COLO668 (cell line): ENCODE measurements around the gene PAX6.
A peak's percentile ranks its signal among the peaks of the same experiment; 100 is the strongest.

ENCODE experiments used
- DNase-seq: peaks from one replicate; lab custom pipeline; 2025; ENCODE audit not compliant: unreplicated experiment; lab: John Stamatoyannopoulos, UW

Gene PAX6

DNA sequence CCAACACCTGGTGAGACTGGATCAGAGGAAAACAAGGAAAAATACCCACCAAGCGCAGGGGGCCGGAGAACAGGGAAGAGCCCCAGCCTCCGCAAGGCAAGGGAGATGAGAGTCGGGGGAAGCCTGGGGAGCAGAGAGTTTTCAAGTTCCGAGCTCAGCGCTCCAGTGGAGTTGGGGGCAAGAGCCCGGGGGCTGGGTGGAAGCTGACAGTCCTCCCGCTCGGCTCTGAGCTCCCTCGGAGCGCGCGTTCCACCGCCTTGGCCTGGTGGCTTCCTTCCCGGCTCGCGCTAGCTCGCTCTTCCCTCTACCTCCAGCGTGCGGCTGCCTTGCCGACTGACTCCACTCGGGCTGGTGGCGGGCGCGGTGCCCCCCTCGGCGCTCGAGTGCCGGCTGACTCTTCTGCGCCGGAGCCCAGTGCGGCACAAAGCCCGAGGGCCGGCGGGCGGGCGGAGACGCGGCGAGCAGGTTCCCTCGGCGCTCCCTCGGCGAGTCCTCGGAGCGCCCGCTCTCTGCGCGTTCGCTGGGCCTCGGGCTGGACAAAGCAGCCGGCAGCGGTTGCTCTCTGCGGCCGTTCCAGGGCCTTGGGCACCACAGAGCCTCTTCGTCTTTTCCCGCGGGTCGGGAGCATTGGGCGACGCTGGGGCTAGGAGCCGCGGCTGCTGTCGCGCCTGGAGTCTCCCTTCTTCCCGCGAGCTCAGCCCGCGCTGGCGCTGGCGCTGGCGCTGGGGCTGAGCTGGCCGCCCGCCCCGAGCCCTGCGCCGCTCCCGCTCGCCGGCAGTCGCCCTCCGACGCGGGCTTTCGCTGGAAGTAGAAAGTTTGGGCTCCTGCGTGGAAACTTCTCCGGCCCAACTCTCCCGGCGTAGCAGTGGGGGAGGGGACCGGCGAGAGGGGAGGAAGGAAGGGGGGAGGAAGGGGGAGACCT is 1.0 kb downstream of the PAX6 start:
- peak; percentile 58 for DNase-seq

DNA sequence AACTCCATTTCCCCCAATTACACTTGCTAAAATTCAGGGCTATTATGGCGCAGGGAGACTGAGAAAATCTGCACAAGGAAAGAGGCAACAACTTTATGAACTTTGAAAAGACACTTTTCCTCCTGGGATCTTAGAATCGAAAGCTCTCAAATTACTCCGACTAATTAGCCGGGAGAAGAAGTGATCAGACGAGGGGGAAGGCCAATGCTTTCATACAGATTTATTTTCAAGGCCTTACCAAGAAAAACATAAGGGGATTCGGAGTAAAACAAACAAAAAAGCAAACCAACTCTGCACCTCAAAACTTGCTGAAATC is 1.6 kb downstream of the PAX6 start:
- no peak for DNase-seq

DNA sequence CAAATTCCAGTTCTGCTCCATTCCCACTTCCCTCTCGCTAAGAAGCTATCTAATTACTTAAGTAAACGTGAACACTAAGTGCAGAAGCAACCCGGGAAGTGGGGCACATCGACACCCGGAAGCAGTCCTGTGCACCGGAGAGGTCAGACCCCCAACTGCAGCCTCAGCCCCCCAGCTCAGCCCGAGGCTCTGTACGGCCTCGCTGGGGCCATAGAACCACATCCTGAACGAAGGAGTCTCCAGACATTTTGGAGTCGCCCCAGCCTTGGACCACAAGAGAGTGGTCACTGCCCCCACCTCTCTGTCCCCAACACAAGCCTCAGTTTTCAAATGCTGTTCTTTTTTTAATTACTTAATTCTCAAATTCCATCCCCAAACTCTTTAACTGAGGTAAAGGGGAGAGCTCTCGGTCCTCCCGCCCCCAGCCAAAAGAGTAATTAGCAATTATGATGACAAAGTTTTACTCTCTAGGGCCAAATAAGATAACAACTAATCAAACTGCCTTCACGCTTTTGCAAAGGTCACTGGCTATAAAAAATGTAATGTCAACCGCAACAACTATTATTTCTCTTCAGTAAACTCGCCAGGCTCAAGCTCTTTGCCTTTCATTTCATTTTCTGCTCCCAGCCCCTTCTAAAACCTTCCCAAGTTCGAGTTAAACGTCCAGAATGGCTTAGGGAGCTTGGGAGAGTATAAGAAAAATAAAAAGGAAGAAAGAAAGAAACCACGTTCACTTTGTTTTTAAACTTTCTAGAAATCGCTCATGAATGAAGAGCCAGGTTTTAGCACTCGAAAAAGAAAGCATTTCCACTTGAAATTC is 2.2 kb downstream of the PAX6 start:
- DNase-seq = no peak

DNA sequence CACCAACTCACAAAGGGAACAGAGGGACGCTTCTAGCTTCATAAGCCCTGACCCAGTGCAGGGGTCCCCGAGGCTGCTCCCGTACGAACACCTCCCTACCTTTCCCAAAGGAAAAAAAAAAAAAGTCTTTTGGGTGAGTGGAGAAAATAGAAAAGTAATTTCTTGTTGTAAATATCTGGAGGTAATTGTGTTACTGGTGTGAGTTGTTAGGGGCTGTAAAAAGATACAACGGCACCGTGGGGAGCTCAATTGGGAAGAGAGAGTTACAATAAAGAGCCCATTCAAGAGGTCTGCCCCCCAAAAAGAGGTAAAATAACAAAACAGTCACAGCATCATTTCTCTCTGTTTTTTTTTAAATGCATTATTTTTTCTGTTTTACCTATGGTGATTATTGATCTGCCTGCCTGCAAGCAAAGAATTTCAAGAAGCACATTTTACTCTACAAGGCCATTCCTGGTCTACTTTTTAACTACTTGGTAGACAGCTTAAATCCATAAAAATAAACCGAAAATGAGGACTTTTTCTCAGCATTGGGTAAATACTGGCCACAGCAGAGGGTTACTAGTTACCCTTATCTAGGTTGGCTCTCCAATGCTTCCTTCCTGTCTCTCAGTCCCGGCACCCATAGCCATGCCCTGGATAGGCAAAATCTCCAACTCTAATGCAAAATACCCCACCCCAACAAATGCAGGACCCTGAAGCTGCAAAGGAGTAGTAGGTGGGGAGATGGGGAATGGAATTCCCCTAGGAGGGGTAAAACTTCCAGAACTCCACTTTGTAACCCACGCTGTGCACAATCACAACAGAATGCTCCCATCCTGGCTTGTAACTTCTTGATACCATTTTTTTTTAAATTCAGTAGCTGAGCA is 3.1 kb downstream of the PAX6 start:
- DNase-seq = no peak

DNA sequence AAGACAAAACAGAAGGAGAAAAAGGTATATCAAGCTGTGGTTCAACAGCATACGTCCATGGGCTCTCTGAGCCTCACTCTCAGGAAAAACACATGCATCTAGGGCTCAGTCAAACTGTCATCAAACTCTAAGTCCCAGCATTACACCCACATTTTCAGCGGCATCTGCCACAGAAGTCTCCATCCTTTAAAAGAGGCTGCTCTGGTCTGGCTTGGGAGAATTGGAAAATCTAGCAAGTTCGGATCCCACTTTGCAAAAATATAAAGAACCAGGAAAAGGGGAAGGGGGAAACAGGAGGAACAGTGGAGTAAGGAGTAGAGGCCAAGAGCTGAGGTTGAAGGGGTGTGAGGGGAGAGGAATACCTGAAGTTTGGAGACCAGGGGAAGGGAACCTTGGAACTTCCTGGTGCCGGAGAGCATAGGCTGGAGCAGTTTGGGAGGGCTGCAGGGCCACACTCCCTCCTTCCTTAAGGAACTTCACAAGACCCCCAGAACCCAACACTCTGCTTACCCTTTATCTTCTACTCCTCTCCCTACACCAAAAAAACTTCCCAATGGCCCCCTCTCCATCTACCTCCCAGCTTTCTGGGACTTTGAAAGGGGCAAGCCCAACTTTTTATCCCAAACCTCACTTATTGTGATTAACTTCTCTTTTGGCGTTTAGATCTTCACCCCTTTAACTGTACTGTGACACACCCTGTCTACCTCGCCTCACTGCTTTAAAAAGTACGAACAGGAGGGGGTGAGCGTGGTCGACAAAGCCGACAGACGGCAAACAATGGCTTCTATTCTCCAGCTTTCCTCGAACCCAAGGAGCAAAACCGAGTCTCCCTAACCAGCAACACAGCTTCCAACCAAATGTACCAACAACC is 4.0 kb downstream of the PAX6 start:
- no peak for DNase-seq

DNA sequence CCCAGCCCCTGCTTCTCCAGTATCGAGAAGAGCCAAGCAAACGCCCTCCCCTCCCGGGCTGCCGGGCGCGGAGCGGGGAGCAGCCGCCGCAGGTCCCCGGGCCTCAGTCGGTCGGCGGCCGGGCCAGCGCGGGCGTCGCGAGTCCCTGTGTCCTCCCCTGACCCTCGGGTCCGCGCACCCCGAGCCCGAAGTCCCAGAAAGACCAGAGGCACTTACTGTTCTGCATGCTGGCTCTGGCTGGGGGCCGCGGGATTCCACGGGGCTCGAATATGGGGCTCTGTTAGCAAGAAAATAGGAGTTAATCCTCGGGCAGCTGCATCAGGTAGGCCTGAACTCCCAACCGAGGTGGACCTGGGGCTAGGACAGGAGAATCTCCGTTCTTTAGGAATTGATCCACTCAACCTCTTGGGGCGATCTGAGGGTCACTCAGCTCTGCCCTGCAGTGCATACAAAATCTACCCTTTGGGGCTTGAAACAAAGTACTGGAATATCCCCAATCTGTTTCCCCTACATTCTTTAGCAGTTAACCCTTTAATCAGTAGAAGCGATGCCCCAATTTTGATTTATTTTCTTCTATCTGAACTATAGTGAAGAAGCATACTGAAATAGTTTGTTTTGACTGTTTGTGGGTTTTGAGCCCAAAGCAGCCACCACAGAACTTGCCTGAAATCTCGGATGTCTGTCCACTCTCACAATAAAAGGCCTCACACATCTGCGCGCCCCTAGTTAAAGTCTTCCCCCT is 4.8 kb downstream of the PAX6 start:
- no peak for DNase-seq

DNA sequence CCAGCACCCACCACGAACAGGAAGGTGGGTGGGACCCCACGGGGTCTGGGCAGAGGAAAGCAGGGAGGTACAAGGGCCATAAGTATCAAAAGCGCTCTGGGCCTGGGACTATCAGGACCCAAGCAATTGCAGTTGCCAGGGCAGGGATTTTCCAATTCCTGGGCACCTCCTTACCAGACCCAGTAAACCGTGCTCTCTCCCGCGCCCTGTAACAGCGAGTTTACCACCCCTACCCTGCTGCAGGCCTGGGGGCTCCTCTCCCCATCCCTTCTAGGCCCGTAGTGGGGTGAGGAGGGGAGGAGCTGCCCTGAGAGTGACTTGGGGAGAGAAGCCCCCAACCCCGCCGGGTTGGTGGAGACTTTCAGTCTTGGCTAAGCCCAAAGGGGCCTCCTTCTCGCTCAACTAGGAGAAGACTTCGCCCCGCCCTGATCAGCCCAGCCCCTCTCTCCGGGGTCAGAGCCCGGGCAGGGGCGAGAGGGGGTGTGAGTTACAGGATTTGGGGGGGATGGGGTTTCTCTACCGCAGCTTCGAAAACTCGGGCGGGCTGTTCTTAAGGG is 5.4 kb downstream of the PAX6 start:
- DNase-seq = no peak

DNA sequence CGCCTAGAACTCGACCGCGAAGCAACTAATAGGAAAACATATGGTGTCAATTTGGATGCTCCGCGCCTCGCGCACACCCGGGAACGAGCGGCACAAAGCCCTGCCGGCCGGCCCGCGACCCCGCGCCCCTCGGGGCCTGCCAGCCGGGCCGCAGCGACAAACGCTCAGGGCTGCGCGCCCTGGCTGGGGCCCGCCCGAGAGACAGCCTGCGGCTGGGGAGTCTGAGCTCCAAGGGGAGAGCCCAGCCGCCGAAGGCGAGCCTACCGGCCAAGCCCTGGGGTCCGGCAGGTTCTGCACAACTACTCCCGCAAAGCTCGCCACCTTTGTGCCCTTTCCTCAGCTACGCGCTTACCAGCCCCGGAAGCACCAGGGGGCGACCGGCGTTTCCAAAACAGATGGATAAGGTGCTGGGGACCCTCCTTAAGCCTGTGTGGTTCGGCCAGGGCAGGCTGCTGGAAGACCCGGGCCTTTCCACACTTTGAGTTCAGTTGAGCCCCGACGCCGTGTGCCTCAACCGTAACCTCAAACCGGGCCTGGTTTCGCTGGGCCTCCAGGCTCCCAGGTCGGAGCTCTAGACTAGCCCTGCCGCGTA is 6.0 kb downstream of the PAX6 start:
- DNase-seq = no peak

DNA sequence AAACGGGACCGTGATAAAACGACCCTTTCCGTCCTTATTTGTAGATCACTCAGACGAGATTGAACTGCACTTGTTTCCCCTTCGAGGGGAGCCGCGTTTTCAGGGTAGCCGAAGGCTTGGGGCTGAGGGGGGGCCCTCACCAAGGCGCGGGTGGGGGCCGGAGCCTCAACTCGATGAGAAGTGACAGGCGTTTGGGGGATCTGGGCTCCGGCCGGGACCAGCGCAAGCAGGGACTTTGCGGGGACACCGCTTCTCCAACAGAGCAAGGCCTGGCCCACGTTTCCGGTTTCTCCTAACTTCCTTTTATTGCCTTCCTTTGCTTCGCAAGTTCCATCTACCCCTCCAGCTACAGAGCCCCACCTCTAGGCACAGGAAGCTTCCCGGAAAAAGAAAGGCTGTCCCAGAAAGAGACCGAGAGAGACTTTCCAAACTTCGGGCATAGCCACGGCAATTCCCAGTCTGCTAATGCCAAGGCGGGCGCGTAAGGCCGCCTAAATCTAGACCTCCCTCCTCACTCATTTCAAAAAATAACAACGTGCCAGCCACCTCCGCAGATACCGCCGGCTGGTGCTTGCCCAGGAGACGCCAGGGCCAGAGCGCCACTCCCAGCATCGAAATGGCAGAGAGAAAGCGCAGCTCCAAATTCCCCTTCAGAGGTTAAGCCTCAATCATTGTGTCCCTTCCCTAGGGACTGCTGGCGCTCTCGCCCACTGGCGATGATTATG is 6.6 kb downstream of the PAX6 start:
- DNase-seq = no peak

DNA sequence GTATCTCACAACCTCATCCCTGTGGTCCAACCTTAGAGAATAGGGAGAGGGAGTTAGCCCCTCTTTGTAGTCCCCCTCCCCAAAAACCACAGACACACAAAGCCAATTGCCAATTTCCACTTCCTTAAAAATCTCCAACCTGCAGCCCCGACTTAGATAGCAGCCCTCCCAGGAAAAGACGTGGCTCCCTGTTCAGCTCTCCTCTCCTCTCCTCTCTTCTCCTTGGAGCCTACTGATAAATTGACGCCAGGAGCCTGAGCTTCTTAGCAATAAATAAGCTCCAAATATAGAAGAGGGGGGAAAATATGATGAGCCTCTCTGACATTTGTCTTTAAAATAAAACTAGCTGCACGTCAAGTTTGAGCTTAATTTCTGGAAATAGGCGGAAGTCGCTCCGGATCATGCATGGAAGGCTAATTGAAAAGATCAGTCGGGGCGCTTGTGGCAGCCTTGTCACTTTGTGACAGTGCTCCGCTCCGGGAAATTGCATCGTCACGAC is 7.3 kb downstream of the PAX6 start:
- no peak for DNase-seq

DNA sequence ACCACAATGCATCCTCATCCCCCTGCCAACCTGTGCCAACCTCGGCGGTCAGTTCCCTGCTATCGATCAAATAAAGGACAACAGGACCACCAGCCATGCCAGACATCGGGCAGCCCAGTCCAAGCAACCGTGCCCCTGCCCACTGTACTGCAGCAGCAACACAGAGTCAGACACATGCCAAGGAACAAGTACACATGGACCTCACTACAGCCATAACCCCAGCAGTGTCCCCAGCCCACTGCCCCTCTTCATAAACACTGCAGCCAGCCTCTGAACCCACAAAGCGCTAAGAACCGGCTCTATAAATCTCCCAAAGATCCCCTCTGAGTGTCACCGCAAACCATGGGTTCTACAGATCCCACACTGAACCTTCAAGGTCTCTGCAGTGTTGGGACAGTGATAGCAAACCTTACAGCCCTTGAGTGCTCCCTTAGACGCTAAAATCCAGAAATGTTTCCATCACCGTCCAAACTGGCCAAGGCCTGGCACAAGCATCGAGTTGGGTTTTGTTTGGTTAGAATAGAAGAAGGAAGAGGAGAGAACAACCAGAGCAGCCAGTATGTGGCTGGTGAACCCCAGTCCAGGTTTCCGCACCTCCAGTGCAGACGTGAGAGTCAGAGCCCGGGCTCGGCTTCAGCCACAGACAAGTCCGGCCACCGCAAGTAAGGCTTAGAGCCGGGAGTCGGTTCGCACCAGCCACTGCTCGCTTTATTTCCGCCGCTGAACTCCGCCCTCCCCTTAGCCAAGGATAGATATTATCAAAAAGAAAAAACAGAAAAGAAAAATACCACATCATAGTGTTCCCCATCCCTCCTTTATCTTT is 7.9 kb downstream of the PAX6 start:
- DNase-seq = no peak

DNA sequence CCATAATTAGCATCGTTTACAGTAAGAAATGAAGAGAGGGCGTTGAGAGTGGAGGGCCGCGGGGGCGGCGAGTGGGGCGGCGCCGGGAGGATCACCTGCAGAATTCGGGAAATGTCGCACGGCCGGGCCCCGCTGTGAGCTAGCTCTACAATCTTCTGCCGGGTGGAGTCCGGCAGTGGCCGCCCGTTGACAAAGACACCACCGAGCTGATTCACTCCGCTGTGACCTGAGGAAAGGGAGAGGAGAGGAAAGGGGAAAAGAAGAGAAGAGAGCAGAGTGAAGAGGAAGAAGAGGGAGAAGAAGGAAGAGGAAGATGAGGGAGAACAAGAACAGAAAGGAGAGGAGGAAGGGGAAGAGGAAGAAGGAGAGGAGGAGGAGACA is 8.5 kb downstream of the PAX6 start:
- no peak for DNase-seq

DNA sequence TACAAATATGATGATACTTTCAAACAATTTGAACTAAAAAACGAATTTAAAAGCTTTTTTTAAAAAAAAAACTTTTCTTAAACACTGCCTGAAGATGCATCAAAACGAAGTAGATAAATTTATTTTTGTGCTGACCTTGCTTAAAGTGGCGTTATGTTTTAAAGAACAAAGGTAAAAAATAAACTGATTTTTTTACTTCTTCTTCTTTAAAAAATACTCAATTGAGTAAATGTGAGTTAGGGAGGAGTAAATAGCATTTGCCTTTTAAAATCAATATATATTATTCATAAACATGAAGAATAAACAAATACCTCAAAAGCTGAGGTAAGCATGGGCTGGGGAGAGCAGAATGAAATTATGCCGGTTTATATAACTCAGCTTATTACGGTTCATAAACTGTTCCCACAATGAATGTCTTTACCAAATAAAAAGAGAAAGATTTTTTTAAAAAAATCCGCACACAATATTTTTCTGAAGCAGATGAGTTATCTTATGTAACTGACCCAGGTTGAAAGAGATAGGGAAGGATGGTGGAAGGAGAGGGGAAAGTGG is 9.0 kb downstream of the PAX6 start:
- DNase-seq = no peak

DNA sequence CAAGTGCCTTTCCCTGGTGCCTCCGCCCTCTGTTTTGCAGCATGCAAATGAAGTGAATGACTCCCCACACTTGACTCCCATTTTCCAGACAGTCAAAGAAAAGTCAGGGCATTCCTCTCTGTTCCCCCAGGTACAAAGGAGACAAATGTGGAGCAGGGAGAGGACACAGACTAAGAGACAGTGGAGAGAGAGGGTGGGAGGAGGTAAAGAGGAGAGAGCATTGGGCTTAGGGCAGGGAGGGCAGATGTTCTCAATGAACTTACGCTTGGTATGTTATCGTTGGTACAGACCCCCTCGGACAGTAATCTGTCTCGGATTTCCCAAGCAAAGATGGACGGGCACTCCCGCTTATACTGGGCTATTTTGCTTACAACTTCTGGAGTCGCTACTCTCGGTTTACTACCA is 9.8 kb downstream of the PAX6 start:
- no peak for DNase-seq

DNA sequence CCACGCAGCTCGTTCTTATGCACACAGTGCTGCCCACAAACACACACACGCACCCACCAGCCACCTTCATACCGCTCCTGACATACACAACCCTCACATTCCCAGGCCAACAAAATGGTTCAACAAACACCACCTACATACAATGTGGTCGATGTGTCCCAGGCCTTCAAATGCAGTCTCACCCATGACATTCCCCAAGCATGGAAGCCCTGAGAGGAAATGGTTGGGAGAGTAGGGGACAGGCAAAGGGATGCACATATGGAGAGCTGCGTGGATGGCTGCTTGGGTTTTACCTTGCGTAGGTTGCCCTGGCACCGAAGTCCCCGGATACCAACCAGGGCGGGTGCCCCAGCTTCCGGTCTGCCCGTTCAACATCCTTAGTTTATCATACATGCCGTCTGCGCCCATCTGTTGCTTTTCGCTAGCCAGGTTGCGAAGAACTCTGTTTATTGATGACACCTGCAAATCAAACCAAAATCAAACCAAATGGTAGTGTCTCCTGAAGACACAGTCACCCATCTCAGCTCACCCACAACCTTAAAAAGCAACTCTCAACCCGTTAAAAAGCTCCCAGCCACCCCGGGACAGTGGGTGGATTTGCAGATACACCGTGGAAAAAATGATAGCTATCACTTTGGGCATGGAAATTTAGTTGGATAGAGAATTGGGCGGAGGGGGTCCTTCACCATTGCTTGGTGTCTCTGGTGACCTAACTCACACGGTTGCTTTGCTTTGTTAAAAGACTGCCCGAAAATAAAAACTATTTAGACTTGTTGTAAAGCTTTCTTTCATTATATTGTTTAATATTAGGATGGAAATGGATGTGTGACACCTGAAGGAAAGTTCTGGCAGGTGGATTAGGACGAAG is 10.5 kb downstream of the PAX6 start:
- no peak for DNase-seq
